Astrocyte (in vitro differentiated cells and primary cell): ENCODE data around the gene ASXL1. TPM values are rescaled to one million over a fixed set of nuclear protein-coding genes. Genes with fewer than 3 reads are reported as not detected.

Experiments used
- DNase-seq: peaks from one replicate; pipeline ENCODE4 v3.0.0-alpha.2; 2010; ENCODE audit warnings: low read depth
- FAIRE-seq: peaks from 2 replicates; lab custom pipeline; 2011; peaks lifted over from hg19 to GRCh38; lab: Jason Lieb, UNC
- H2AFZ ChIP-seq: 2 replicates; pipeline ENCODE4 v1.6.0; 2012; ENCODE audit warnings: low read depth, low read length, inconsistent platforms
- H3K27ac ChIP-seq: 2 replicates; pipeline ENCODE4 v1.5.1; 2011; ENCODE audit warnings: low read depth, low read length, inconsistent platforms
- H3K27me3 ChIP-seq: 2 replicates; pipeline ENCODE4 v1.6.0; 2011; ENCODE audit warnings: low read length, inconsistent platforms; ENCODE audit not compliant: insufficient read depth
- H3K36me3 ChIP-seq: 2 replicates; pipeline ENCODE4 v1.5.1; 2011; ENCODE audit warnings: low read length, inconsistent platforms; ENCODE audit not compliant: insufficient read depth
- H3K4me1 ChIP-seq: 2 replicates; pipeline ENCODE4 v1.5.1; 2011; ENCODE audit warnings: low read length, inconsistent platforms; ENCODE audit not compliant: insufficient read depth
- H3K4me2 ChIP-seq: 2 replicates; pipeline ENCODE4 v1.6.0; 2012; ENCODE audit warnings: low read length, inconsistent platforms
- H3K4me3 ChIP-seq: 2 replicates; pipeline ENCODE4 v1.5.1; 2011; ENCODE audit warnings: low read depth, mild to moderate bottlenecking, low read length, inconsistent platforms; ENCODE audit not compliant: insufficient read depth
- H3K79me2 ChIP-seq: 2 replicates; pipeline ENCODE4 v1.6.0; 2012; ENCODE audit warnings: mild to moderate bottlenecking, low read length, inconsistent platforms; ENCODE audit not compliant: insufficient read depth
- H3K9ac ChIP-seq: 2 replicates; pipeline ENCODE4 v1.6.0; 2012; ENCODE audit warnings: mild to moderate bottlenecking, low read length, inconsistent platforms
- H3K9me3 ChIP-seq: 2 replicates; pipeline ENCODE4 v1.5.1; 2012; ENCODE audit warnings: low read depth, mild to moderate bottlenecking, low read length, inconsistent platforms; ENCODE audit not compliant: insufficient read depth
- H4K20me1 ChIP-seq: 2 replicates; pipeline ENCODE4 v1.6.0; 2012; ENCODE audit warnings: low read length, inconsistent platforms; ENCODE audit not compliant: insufficient read depth
- H3K27ac Mint-ChIP-seq: one replicate; pipeline ENCODE4 v1.8.0; 2021; ENCODE audit warnings: mild to moderate bottlenecking, mixed read lengths; ENCODE audit not compliant: unreplicated experiment
- H3K27me3 Mint-ChIP-seq: one replicate; pipeline ENCODE4 v1.8.0; 2021; ENCODE audit warnings: low read depth, mixed read lengths; ENCODE audit not compliant: unreplicated experiment
- H3K36me3 Mint-ChIP-seq: one replicate; pipeline ENCODE4 v1.8.0; 2021; ENCODE audit warnings: low read depth, mixed read lengths; ENCODE audit not compliant: unreplicated experiment
- H3K4me1 Mint-ChIP-seq: one replicate; pipeline ENCODE4 v1.8.0; 2021; ENCODE audit warnings: low read depth, mixed read lengths; ENCODE audit not compliant: unreplicated experiment
- H3K4me3 Mint-ChIP-seq: one replicate; pipeline ENCODE4 v1.8.0; 2021; ENCODE audit warnings: mild to moderate bottlenecking, moderate library complexity, mixed read lengths; ENCODE audit not compliant: unreplicated experiment
- H3K9me3 Mint-ChIP-seq: one replicate; pipeline ENCODE4 v1.8.0; 2021; ENCODE audit warnings: mild to moderate bottlenecking, mixed read lengths; ENCODE audit not compliant: unreplicated experiment
- CTCF ChIP-seq: IDR thresholded peaks from 2 replicates; pipeline ENCODE4 v1.5.1; 2011; ENCODE audit warnings: low read depth, mild to moderate bottlenecking, inconsistent platforms, low read length, moderate library complexity; ENCODE audit not compliant: insufficient read depth
- EZH2 ChIP-seq: IDR thresholded peaks from 2 replicates; pipeline ENCODE4 v1.6.1; 2012; ENCODE audit warnings: mild to moderate bottlenecking, low read length, inconsistent platforms; ENCODE audit not compliant: insufficient read depth
- total RNA-seq: library from RNA; stranded (reverse); gene quantifications from 2 replicates; pipeline ENCODE4 v1.2.1, GENCODE V29; 2021

Gene ASXL1
- total RNA-seq, 1 donor from 2014 or later: 62.4 TPM

GRCh38 chr20:32327087-32327681 is 30.9 kb upstream of the ASXL1 start:
- H3K27me3 Mint-ChIP-seq: no peaks in the 10 kb centered on the region
- H3K4me3 ChIP-seq: no peak overlapping the region
- H3K27ac ChIP-seq: peak overlapping the region; percentile 89
- DNase-seq (peak; percentile 96), FAIRE-seq (no peak)
- H3K9me3 ChIP-seq: no peaks in the 10 kb centered on the region
- peak overlapping the region; percentile 66 for H3K4me2 ChIP-seq
- H3K9me3 Mint-ChIP-seq: no peaks in the 10 kb centered on the region
- H3K4me3 Mint-ChIP-seq: no peak overlapping the region
- H3K4me1 ChIP-seq: peaks cover 27% of the 10 kb centered on the region
- H4K20me1 ChIP-seq: no peaks in the 10 kb centered on the region
- no peak overlapping the region for H2AFZ ChIP-seq
- H3K9ac ChIP-seq: peak overlapping the region; percentile 54
- no peaks in the 10 kb centered on the region for H3K27me3 ChIP-seq
- TF ChIP-seq EZH2: no peak
- TF ChIP-seq CTCF: no peak
- no peaks in the 10 kb centered on the region for H3K79me2 ChIP-seq
- H3K36me3 ChIP-seq: peaks cover 13% of the 10 kb centered on the region
- H3K36me3 Mint-ChIP-seq: peaks cover 8% of the 10 kb centered on the region
- peaks cover 27% of the 10 kb centered on the region for H3K4me1 Mint-ChIP-seq
- peak overlapping the region; percentile 81 for H3K27ac Mint-ChIP-seq

GRCh38 chr20:32329817-32330554 is 28.1 kb upstream of the ASXL1 start:
- Mint-ChIP-seq H3K27me3 (no peaks in the 10 kb centered on the region), H3K4me3 (no peak overlapping the region), H3K27ac (no peak overlapping the region), H3K9me3 (no peaks in the 10 kb centered on the region), H3K4me1 (peaks cover 43% of the 10 kb centered on the region), H3K36me3 (peaks cover 12% of the 10 kb centered on the region)
- Histone ChIP-seq H3K4me1 (peaks cover 43% of the 10 kb centered on the region), H3K9me3 (no peaks in the 10 kb centered on the region), H3K27ac (no peak overlapping the region), H3K27me3 (no peaks in the 10 kb centered on the region), H4K20me1 (no peaks in the 10 kb centered on the region), H3K9ac (no peak overlapping the region), H3K79me2 (no peaks in the 10 kb centered on the region), H2AFZ (no peak overlapping the region), H3K36me3 (peaks cover 13% of the 10 kb centered on the region), H3K4me2 (no peak overlapping the region), H3K4me3 (no peak overlapping the region)
- no peak for TF ChIP-seq CTCF
- no peak for TF ChIP-seq EZH2
- FAIRE-seq (no peak), DNase-seq (no peak)

GRCh38 chr20:32330555-32330897 is 27.6 kb upstream of the ASXL1 start:
- Mint-ChIP-seq H3K36me3 (peaks cover 13% of the 10 kb centered on the region), H3K9me3 (no peaks in the 10 kb centered on the region), H3K27ac (no peak overlapping the region), H3K4me3 (no peak overlapping the region), H3K4me1 (peaks cover 43% of the 10 kb centered on the region), H3K27me3 (no peaks in the 10 kb centered on the region)
- H4K20me1 ChIP-seq: no peaks in the 10 kb centered on the region
- TF ChIP-seq EZH2 (no peak), CTCF (no peak)
- no peak overlapping the region for H3K27ac ChIP-seq
- H3K36me3 ChIP-seq: peaks cover 13% of the 10 kb centered on the region
- no peaks in the 10 kb centered on the region for H3K27me3 ChIP-seq
- H3K4me1 ChIP-seq: peaks cover 43% of the 10 kb centered on the region
- H2AFZ ChIP-seq: no peak overlapping the region
- no peak overlapping the region for H3K4me2 ChIP-seq
- H3K9me3 ChIP-seq: no peaks in the 10 kb centered on the region
- H3K79me2 ChIP-seq: no peaks in the 10 kb centered on the region
- H3K9ac ChIP-seq: no peak overlapping the region
- FAIRE-seq (no peak), DNase-seq (no peak)
- H3K4me3 ChIP-seq: no peak overlapping the region
